ENCODE measurements around the gene ATRNL1. TPM values are rescaled to one million over a fixed set of nuclear protein-coding genes. Genes with fewer than 3 reads are reported as not detected.

ATRNL1 gene
- total RNA-seq, 1 experiment from 2014 or later = 28.7 TPM

DNA sequence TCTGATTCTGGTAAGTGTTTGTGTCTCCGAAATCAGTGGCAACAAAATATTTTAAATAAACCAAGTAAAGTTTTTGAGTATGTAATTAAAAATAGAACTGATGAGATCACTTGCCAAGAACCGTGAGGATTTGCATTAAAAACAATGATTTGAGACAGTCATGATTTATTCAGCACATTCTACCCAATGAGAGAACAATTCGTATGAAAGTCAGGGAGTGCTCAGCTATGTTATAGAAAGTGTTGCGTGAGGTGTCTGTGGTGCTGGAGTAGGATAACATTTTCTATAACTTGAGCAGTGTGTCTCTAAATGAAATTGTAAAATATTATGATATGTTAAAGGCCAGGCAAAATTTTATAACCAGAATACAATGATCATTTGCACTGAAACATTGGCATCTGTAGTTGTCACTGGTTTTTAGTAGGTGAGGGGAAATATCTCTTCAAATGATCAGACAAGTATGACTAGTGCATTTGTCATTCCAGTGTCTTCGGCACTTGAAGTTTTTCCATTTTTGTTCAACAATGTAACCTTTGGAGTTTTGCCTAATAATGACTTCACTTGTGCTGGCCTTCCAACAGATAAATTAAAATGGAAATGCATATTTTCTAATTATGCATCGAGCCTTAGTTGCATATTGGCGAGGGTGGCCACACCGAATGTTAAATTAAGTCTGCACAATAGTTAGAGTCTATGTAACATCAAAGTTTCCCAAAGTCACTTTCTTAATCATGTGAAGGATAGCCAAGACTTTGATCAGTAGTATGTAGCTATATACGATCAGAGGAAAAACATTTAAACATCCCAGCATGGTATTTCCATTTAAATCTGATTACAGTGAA lies 844.0 kb downstream of the ATRNL1 start (continued):
- TF ChIP-seq, protein P1, sequence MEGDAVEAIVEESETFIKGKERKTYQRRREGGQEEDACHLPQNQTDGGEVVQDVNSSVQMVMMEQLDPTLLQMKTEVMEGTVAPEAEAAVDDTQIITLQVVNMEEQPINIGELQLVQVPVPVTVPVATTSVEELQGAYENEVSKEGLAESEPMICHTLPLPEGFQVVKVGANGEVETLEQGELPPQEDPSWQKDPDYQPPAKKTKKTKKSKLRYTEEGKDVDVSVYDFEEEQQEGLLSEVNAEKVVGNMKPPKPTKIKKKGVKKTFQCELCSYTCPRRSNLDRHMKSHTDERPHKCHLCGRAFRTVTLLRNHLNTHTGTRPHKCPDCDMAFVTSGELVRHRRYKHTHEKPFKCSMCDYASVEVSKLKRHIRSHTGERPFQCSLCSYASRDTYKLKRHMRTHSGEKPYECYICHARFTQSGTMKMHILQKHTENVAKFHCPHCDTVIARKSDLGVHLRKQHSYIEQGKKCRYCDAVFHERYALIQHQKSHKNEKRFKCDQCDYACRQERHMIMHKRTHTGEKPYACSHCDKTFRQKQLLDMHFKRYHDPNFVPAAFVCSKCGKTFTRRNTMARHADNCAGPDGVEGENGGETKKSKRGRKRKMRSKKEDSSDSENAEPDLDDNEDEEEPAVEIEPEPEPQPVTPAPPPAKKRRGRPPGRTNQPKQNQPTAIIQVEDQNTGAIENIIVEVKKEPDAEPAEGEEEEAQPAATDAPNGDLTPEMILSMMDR (IDR thresholded peaks at IDR 0.05) = no peak
- TF ChIP-seq, protein P2, sequence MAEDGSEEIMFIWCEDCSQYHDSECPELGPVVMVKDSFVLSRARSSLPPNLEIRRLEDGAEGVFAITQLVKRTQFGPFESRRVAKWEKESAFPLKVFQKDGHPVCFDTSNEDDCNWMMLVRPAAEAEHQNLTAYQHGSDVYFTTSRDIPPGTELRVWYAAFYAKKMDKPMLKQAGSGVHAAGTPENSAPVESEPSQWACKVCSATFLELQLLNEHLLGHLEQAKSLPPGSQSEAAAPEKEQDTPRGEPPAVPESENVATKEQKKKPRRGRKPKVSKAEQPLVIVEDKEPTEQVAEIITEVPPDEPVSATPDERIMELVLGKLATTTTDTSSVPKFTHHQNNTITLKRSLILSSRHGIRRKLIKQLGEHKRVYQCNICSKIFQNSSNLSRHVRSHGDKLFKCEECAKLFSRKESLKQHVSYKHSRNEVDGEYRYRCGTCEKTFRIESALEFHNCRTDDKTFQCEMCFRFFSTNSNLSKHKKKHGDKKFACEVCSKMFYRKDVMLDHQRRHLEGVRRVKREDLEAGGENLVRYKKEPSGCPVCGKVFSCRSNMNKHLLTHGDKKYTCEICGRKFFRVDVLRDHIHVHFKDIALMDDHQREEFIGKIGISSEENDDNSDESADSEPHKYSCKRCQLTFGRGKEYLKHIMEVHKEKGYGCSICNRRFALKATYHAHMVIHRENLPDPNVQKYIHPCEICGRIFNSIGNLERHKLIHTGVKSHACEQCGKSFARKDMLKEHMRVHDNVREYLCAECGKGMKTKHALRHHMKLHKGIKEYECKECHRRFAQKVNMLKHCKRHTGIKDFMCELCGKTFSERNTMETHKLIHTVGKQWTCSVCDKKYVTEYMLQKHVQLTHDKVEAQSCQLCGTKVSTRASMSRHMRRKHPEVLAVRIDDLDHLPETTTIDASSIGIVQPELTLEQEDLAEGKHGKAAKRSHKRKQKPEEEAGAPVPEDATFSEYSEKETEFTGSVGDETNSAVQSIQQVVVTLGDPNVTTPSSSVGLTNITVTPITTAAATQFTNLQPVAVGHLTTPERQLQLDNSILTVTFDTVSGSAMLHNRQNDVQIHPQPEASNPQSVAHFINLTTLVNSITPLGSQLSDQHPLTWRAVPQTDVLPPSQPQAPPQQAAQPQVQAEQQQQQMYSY (CRISPR knock-in tag; IDR thresholded peaks at IDR 0.05) = no peak
- TF ChIP-seq, protein P3, sequence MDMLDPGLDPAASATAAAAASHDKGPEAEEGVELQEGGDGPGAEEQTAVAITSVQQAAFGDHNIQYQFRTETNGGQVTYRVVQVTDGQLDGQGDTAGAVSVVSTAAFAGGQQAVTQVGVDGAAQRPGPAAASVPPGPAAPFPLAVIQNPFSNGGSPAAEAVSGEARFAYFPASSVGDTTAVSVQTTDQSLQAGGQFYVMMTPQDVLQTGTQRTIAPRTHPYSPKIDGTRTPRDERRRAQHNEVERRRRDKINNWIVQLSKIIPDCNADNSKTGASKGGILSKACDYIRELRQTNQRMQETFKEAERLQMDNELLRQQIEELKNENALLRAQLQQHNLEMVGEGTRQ (CRISPR knock-in tag; IDR thresholded peaks at IDR 0.05) = no peak
- TF ChIP-seq, protein P4, sequence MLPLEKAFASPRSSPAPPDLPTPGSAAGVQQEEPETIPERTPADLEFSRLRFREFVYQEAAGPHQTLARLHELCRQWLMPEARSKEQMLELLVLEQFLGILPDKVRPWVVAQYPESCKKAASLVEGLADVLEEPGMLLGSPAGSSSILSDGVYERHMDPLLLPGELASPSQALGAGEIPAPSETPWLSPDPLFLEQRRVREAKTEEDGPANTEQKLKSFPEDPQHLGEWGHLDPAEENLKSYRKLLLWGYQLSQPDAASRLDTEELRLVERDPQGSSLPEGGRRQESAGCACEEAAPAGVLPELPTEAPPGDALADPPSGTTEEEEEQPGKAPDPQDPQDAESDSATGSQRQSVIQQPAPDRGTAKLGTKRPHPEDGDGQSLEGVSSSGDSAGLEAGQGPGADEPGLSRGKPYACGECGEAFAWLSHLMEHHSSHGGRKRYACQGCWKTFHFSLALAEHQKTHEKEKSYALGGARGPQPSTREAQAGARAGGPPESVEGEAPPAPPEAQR (CRISPR knock-in tag; IDR thresholded peaks at IDR 0.05) = no peak
- no peak for TF ChIP-seq SMAD4 (CRISPR knock-in tag; IDR thresholded peaks at IDR 0.05)

DNA sequence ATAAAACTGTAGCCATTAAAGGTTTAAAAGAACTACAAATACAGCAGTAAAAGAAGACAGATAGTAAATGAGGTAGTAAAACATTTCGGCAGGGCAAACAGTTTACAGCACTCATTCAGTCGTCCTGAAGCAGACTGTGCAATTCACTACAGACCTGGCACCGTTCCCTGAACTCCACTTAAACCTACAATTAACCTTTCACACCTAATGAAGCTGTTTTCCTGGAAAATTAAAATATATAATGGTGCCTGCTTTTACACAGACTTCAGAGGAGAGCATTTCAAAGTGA lies 844.5 kb downstream of the ATRNL1 start:
- no peak overlapping the region for H3K27ac Mint-ChIP-seq
- ATAC-seq = no peak
- ChIA-PET POLR2A (no interaction called here), CTCF (no interaction called here)
- DNase-seq (ENCODE audit: low spot score) = no peak
- H3K36me3 Mint-ChIP-seq = no peaks in the 10 kb centered on the region
- no peak overlapping the region for H3K4me3 Mint-ChIP-seq
- H3K9me3 Mint-ChIP-seq = peaks cover 4% of the 10 kb centered on the region; the same call in 1 of the 2 replicates
- H3K27me3 Mint-ChIP-seq (ENCODE audit: low read depth) = no peaks in the 10 kb centered on the region
- peaks cover 7% of the 10 kb centered on the region for H3K4me1 Mint-ChIP-seq
- no peak for TF ChIP-seq CBFB (CRISPR knock-in tag; IDR thresholded peaks at IDR 0.05; ENCODE audit: low read depth)
- no peak for TF ChIP-seq SMAD4 (CRISPR knock-in tag; IDR thresholded peaks at IDR 0.05)
- TF ChIP-seq, protein P4 (CRISPR knock-in tag; IDR thresholded peaks at IDR 0.05) = no peak
- TF ChIP-seq CREM (CRISPR knock-in tag; IDR thresholded peaks at IDR 0.05) = no peak
- TF ChIP-seq, protein P5, sequence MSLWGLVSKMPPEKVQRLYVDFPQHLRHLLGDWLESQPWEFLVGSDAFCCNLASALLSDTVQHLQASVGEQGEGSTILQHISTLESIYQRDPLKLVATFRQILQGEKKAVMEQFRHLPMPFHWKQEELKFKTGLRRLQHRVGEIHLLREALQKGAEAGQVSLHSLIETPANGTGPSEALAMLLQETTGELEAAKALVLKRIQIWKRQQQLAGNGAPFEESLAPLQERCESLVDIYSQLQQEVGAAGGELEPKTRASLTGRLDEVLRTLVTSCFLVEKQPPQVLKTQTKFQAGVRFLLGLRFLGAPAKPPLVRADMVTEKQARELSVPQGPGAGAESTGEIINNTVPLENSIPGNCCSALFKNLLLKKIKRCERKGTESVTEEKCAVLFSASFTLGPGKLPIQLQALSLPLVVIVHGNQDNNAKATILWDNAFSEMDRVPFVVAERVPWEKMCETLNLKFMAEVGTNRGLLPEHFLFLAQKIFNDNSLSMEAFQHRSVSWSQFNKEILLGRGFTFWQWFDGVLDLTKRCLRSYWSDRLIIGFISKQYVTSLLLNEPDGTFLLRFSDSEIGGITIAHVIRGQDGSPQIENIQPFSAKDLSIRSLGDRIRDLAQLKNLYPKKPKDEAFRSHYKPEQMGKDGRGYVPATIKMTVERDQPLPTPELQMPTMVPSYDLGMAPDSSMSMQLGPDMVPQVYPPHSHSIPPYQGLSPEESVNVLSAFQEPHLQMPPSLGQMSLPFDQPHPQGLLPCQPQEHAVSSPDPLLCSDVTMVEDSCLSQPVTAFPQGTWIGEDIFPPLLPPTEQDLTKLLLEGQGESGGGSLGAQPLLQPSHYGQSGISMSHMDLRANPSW (CRISPR knock-in tag; conservative IDR thresholded peaks at IDR 0.05; ENCODE audit: low read depth) = no peak
- TF ChIP-seq NFYB (CRISPR knock-in tag; conservative IDR thresholded peaks at IDR 0.05; ENCODE audit: low read depth) = no peak
- TF ChIP-seq, protein P6, sequence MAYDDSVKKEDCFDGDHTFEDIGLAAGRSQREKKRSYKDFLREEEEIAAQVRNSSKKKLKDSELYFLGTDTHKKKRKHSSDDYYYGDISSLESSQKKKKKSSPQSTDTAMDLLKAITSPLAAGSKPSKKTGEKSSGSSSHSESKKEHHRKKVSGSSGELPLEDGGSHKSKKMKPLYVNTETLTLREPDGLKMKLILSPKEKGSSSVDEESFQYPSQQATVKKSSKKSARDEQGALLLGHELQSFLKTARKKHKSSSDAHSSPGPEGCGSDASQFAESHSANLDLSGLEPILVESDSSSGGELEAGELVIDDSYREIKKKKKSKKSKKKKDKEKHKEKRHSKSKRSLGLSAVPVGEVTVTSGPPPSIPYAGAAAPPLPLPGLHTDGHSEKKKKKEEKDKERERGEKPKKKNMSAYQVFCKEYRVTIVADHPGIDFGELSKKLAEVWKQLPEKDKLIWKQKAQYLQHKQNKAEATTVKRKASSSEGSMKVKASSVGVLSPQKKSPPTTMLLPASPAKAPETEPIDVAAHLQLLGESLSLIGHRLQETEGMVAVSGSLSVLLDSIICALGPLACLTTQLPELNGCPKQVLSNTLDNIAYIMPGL (CRISPR knock-in tag; IDR thresholded peaks at IDR 0.05) = no peak
- no peak for TF ChIP-seq ZNF263 (CRISPR knock-in tag; IDR thresholded peaks at IDR 0.05; ENCODE audit: low read depth)
- no peak for TF ChIP-seq ZNF219 (CRISPR knock-in tag; IDR thresholded peaks at IDR 0.05; ENCODE audit: borderline replicate concordance)
- TF ChIP-seq, protein P7, sequence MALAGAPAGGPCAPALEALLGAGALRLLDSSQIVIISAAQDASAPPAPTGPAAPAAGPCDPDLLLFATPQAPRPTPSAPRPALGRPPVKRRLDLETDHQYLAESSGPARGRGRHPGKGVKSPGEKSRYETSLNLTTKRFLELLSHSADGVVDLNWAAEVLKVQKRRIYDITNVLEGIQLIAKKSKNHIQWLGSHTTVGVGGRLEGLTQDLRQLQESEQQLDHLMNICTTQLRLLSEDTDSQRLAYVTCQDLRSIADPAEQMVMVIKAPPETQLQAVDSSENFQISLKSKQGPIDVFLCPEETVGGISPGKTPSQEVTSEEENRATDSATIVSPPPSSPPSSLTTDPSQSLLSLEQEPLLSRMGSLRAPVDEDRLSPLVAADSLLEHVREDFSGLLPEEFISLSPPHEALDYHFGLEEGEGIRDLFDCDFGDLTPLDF (CRISPR knock-in tag; IDR thresholded peaks at IDR 0.05) = no peak
- TF ChIP-seq, protein P8, sequence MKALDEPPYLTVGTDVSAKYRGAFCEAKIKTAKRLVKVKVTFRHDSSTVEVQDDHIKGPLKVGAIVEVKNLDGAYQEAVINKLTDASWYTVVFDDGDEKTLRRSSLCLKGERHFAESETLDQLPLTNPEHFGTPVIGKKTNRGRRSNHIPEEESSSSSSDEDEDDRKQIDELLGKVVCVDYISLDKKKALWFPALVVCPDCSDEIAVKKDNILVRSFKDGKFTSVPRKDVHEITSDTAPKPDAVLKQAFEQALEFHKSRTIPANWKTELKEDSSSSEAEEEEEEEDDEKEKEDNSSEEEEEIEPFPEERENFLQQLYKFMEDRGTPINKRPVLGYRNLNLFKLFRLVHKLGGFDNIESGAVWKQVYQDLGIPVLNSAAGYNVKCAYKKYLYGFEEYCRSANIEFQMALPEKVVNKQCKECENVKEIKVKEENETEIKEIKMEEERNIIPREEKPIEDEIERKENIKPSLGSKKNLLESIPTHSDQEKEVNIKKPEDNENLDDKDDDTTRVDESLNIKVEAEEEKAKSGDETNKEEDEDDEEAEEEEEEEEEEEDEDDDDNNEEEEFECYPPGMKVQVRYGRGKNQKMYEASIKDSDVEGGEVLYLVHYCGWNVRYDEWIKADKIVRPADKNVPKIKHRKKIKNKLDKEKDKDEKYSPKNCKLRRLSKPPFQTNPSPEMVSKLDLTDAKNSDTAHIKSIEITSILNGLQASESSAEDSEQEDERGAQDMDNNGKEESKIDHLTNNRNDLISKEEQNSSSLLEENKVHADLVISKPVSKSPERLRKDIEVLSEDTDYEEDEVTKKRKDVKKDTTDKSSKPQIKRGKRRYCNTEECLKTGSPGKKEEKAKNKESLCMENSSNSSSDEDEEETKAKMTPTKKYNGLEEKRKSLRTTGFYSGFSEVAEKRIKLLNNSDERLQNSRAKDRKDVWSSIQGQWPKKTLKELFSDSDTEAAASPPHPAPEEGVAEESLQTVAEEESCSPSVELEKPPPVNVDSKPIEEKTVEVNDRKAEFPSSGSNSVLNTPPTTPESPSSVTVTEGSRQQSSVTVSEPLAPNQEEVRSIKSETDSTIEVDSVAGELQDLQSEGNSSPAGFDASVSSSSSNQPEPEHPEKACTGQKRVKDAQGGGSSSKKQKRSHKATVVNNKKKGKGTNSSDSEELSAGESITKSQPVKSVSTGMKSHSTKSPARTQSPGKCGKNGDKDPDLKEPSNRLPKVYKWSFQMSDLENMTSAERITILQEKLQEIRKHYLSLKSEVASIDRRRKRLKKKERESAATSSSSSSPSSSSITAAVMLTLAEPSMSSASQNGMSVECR (CRISPR knock-in tag; IDR thresholded peaks at IDR 0.05; ENCODE audit: borderline replicate concordance) = no peak
